ENCODE measurements around the gene ACHE.

- TF ChIP-seq CTCF (IDR thresholded peaks at IDR 0.05) (no peak), POLR2A (IDR thresholded peaks at IDR 0.05) (no peak)
Measured at GRCh38 chr7:100840470-100841100, 55.1 kb downstream of the ACHE start.
